Body of pancreas (tissue), 4 donors: ENCODE measurements around the gene LRP2. TPM values are rescaled to one million over a fixed set of nuclear protein-coding genes. Genes with fewer than 3 reads are reported as not detected.

Experiments used
- ATAC-seq: fragments of 150-250 bp; one replicate; pipeline ENCODE4 v1.9.1; 2016
- DNase-seq, 4 donors: peaks; one replicate each; pipeline ENCODE4 v3.0.0-alpha.2; 2019
- H3K27ac ChIP-seq, 4 donors: fragments of 200-600 bp; sonication (generic); 1 replicate in 3 of 4; 2 replicates in 1 of 4; pipeline versions ENCODE4 v1.5.1 to v1.6.1; 2016 to 2019; ENCODE audit warnings: mild to moderate bottlenecking in 1 of 4, mixed read lengths in 1 of 4, moderate library complexity in 1 of 4
- H3K27me3 ChIP-seq, 2 donors: fragments of 200-600 bp; sonication (generic); one replicate each; pipeline ENCODE4 v1.6.0; 2016; ENCODE audit warnings: mild to moderate bottlenecking in 1 of 2
- H3K36me3 ChIP-seq, 2 donors: fragments of 200-600 bp; sonication (generic); replicated peaks in 1 of 2; 2 replicates each; pipeline ENCODE4 v1.5.1; 2016; ENCODE audit warnings: low read depth in 2 of 2; ENCODE audit not compliant: insufficient read depth in 1 of 2
- H3K4me1 ChIP-seq: fragments of 200-600 bp; sonication (generic); one replicate; pipeline ENCODE4 v1.6.0; 2016
- H3K4me3 ChIP-seq, 2 donors: fragments of 200-600 bp; sonication (generic); 1 replicate in 1 of 2; 2 replicates in 1 of 2; pipeline ENCODE4 v1.5.1; 2016 to 2019
- H3K9me3 ChIP-seq, 3 donors: fragments of 200-600 bp; sonication (generic); 1 replicate in 2 of 3; 2 replicates in 1 of 3; pipeline ENCODE4 v1.5.1; 2016
- POLR2A ChIP-seq, 3 donors: fragments of 450-650 bp; IDR thresholded peaks; one replicate each; pipeline ENCODE4 v1.6.1; 2016; ENCODE audit warnings: antibody characterized with exemption in 3 of 3, mild to moderate bottlenecking in 2 of 3
- WGBS, 2 donors: methylation state at CpG; one replicate each; pipeline ENCODE4 v1.1.5; 2017; 5-methylcytosine and 5-hydroxymethylcytosine counted together
- intact Hi-C: fragments of 100-400 bp; cut with DNase I; formaldehyde crosslinking; loops from one replicate; pipeline ENCODE4 v1.15.1; 2023
- total RNA-seq, 2 donors: library from RNA; depleted of rRNA; stranded (reverse); fragments of >200 nt; gene quantifications; one replicate each; pipeline ENCODE4 v1.1.0, GENCODE V29; 2016
- TF ChIP-seq, protein P1 (sequence below), 7 experiments: fragments of 450-650 bp in 4 of 7; fragments of 200-600 bp in 3 of 7; sonication (generic) in 3 of 7; IDR thresholded peaks; one replicate each; pipeline ENCODE4 v1.5.1; 2016 to 2019; ENCODE audit warnings: antibody characterized with exemption in 7 of 7

The LRP2 gene
- total RNA-seq, 2 donors from 2014 or later = under 0.01 TPM; not detected in 1

DNA sequence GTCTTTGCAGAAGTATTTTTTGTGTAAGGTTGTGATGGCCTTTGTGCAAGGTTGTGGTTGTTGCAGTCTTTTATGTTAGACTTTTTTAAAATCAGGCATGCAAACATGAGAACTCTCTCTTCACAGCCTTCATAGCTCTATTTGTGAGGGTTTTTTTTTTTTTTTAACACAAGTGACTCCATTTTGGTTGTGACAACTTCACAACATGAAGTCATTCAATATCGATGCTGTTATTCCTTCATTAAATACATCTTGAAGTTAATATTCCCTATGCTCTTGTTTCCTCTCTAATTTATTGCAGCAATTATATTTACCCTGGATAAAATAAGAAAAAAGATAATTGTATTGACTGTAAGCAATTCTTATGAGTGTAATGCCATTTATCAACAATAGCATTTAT is 257.5 kb downstream of the LRP2 start:
- intact Hi-C loops = no loop called here
- H3K36me3 ChIP-seq = no peaks in the 10 kb centered on the region
- no peaks in the 10 kb centered on the region for H3K27me3 ChIP-seq
- H3K4me1 ChIP-seq = peaks cover 4% of the 10 kb centered on the region
- 46 to 68% methylated on average over 1 of the region's 1 CpG for WGBS, 2 donors
- H3K27ac ChIP-seq = no peak overlapping the region
- no peak overlapping the region for H3K4me3 ChIP-seq
- no peak for ATAC-seq
- TF ChIP-seq POLR2A (IDR thresholded peaks at IDR 0.05) = no peak
- TF ChIP-seq, protein P1, sequence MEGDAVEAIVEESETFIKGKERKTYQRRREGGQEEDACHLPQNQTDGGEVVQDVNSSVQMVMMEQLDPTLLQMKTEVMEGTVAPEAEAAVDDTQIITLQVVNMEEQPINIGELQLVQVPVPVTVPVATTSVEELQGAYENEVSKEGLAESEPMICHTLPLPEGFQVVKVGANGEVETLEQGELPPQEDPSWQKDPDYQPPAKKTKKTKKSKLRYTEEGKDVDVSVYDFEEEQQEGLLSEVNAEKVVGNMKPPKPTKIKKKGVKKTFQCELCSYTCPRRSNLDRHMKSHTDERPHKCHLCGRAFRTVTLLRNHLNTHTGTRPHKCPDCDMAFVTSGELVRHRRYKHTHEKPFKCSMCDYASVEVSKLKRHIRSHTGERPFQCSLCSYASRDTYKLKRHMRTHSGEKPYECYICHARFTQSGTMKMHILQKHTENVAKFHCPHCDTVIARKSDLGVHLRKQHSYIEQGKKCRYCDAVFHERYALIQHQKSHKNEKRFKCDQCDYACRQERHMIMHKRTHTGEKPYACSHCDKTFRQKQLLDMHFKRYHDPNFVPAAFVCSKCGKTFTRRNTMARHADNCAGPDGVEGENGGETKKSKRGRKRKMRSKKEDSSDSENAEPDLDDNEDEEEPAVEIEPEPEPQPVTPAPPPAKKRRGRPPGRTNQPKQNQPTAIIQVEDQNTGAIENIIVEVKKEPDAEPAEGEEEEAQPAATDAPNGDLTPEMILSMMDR (IDR thresholded peaks at IDR 0.05) = no peak
- no peak for DNase-seq
- H3K9me3 ChIP-seq = no peaks in the 10 kb centered on the region

DNA sequence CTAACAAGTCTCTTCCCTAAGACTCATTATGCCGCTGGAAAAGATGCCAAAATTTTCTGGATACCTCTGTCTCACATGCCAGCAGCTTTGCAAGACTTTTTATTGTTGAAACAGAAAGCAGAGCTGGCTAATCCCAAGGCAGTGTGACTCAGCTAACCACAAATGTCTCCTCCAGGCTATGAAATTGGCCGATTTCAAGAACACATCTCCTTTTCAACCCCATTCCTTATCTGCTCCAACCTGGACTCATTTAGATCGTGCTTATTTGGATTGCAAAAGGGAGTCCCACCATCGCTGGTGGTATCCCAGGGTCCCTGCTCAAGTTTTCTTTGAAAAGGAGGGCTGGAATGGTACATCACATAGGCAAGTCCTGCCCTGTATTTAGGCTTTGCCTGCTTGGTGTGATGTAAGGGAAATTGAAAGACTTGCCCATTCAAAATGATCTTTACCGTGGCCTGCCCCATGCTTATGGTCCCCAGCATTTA is 266.7 kb downstream of the LRP2 start:
- no peak for ATAC-seq
- no peak overlapping the region for H3K27ac ChIP-seq
- WGBS, 2 donors = 62 to 74% methylated on average over 5 of the region's 5 CpGs
- no peaks in the 10 kb centered on the region for H3K4me1 ChIP-seq
- H3K9me3 ChIP-seq = no peaks in the 10 kb centered on the region
- intact Hi-C loops = no loop called here
- H3K27me3 ChIP-seq = no peaks in the 10 kb centered on the region
- H3K4me3 ChIP-seq = no peak overlapping the region
- no peak for TF ChIP-seq POLR2A (IDR thresholded peaks at IDR 0.05)
- TF ChIP-seq, protein P1 (IDR thresholded peaks at IDR 0.05) = no peak
- no peaks in the 10 kb centered on the region for H3K36me3 ChIP-seq
- peak in 1 of 4 donors; percentile 16 for DNase-seq

DNA sequence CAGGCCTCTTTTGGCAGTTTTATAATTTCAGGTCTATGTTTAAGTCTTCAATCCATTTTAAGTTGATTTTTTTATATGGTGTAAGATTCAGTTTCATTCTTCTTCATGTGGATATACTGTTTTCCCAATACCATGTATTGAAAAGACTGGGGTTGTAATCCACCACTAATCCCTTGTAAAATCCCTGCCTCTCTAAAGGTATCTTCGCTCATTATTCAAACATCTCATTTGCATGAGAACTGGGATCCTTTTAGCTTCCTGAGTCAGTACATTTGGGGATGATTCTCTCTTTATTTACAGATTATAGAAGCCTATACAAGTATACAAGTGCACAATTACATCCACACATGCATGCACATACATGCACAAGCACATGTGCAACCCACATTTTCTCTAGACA is 267.7 kb downstream of the LRP2 start:
- 96% methylated on average over 1 of the region's 1 CpG for WGBS, 2 donors
- ATAC-seq = no peak
- no peaks in the 10 kb centered on the region for H3K4me1 ChIP-seq
- no peak overlapping the region for H3K4me3 ChIP-seq
- intact Hi-C loops = no loop called here
- no peak overlapping the region for H3K27ac ChIP-seq
- DNase-seq = no peak
- TF ChIP-seq POLR2A (IDR thresholded peaks at IDR 0.05) = no peak
- TF ChIP-seq, protein P1 (IDR thresholded peaks at IDR 0.05) = no peak
- H3K9me3 ChIP-seq = no peaks in the 10 kb centered on the region
- H3K27me3 ChIP-seq = no peaks in the 10 kb centered on the region
- H3K36me3 ChIP-seq = no peaks in the 10 kb centered on the region

DNA sequence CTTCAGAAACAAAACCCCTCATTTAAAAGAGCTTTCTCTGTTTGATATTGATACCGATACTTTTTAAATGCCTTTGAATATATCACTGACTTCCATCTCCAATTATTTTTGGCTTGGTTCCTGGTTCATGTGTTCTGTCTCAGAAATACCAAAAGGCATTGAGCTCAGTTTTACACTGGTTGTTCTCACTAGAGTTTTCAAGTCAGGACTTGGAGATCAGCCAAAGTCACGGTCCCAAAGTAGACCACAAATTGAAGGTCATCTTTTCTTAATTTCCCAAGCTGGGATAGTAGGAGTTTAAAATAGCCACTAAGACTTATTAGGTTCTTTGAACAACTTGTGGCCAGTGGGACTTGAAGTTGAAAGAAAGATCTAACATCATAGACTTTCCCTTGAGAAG is 268.8 kb downstream of the LRP2 start:
- no peaks in the 10 kb centered on the region for H3K27me3 ChIP-seq
- ATAC-seq (no peak), DNase-seq (no peak)
- TF ChIP-seq, protein P1 (IDR thresholded peaks at IDR 0.05) = no peak
- TF ChIP-seq POLR2A (IDR thresholded peaks at IDR 0.05) = no peak
- no peak overlapping the region for H3K27ac ChIP-seq
- H3K9me3 ChIP-seq = no peaks in the 10 kb centered on the region
- intact Hi-C loops = no loop called here
- H3K4me1 ChIP-seq = no peaks in the 10 kb centered on the region
- WGBS, 2 donors = 30 to 48% methylated on average over 2 of the region's 2 CpGs
- no peaks in the 10 kb centered on the region for H3K36me3 ChIP-seq
- H3K4me3 ChIP-seq = no peak overlapping the region

DNA sequence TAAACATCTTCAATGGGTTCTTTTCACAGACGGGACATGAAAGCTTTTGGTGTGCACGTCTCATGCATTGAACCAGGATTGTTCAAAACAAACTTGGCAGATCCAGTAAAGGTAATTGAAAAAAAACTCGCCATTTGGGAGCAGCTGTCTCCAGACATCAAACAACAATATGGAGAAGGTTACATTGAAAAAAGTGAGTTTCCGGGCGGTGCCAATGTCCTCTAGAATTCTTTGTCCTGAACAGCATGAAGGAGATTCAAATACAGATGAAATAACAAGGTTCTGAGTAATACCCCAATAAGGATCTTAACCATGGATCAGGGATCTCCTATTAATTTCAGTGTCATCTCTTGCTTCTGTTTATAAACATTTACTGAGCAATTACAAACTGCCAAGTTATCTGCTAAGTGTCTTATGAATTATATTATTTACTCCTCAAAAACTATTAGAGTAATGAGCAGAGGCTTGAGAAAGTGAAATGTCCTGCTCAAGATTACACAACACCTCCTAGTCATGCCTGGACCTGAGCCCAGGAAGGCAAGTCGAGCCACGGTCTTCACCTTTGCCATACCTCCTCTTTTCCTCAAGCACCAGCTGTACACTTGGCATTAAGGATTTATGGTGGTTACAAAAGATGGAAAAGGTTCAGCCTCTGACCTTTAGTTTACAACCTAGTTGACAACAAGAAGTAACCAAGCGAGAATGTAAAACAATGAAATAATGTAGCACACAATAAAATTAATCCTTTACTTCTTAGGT is 270.4 kb downstream of the LRP2 start:
- Histone ChIP-seq H3K4me1 (no peaks in the 10 kb centered on the region), H3K27me3 (no peaks in the 10 kb centered on the region), H3K9me3 (no peaks in the 10 kb centered on the region), H3K27ac (no peak overlapping the region), H3K4me3 (no peak overlapping the region), H3K36me3 (no peaks in the 10 kb centered on the region)
- TF ChIP-seq, protein P1 (IDR thresholded peaks at IDR 0.05) = no peak
- no peak for TF ChIP-seq POLR2A (IDR thresholded peaks at IDR 0.05)
- WGBS, 2 donors = 57 to 59% methylated on average over 8 of the region's 8 CpGs
- peak; percentile 48 to 61 (median 50) for DNase-seq
- intact Hi-C loops = no loop called here
- peak; percentile 63 for ATAC-seq
